CD4-positive, alpha-beta T cell treated with Interleukin-6 for 4 hours (primary cell): ENCODE results near the gene CEP135.
A peak's percentile ranks its signal among the peaks of the same experiment; 100 is the strongest.
"Not testable (repeated sequence)": the region's sequence is repeated elsewhere in the genome, so short reads cannot be mapped to it uniquely, and the experiment has no call there.

Experiments used
- DNase-seq: peaks from one replicate; pipeline ENCODE4 v3.0.0-alpha.2; 2020; ENCODE audit warnings: mixed read lengths

Gene CEP135

DNA sequence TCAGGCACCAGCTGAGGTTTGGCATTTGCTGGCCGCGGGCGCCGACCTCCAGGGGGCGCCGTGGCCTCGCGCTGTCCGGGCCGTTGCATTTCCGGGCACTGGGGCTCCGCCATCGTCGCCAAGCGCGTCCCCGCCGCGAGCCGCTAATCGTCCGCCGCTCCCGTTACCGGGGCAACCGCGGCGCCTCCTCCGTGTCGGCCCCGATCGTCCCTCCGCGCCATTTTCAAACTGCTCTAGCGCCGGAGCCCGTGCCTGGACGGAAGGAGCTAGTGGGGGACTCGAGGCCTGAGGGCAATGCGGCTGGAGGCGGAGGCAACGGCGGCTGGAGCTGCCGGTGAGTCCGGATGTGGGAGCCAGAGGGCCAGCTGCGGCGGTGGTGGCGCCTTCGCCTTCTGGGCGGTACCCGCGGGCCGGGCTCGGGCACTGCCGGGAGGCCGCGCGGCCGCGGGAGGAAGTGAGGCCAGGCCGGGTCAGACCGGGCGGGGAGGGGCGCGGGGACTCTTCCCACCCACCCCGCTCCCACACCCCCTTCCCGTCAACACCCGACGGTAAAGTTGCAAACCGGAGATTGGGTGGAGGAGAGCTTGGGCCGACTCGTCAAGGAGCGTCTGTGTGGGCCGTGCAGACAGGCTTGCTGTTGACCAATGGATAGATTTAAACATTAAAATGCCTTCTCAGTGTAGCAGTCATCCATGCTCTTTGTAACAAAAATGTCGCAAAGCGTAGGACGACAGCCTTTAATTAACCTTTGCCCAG, at the start of gene CEP135:
TSS of gene CEP135 (plus strand) at position 220 of the 756 bp plus-strand sequence. CDS start 3,186 bp downstream, outside the sequence.
- DNase-seq: peak; percentile 92

DNA sequence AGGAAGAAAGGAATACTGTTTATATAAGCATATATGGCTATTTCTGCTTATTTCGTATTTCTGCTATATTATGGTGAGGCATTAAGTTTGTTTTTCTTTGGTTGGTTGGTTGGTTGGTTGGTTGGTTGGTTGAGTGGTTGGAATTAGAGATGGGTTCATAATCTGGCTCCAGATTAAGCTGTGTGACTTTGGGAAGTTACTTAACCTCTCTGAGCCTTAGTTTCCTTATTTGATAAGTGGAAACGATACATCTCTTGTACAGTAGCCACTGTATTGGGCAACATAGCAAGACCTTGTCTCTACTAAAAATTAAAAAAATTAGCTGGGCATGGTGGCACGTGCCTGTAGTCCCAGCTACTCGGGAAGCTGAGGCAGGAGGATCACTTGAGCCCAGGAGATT, 46.1 kb upstream of the CEP135 start:
- DNase-seq: no peak

GRCh38 chr4:55903577-55903976, 45.2 kb upstream of the CEP135 start:
- no peak for DNase-seq

DNA sequence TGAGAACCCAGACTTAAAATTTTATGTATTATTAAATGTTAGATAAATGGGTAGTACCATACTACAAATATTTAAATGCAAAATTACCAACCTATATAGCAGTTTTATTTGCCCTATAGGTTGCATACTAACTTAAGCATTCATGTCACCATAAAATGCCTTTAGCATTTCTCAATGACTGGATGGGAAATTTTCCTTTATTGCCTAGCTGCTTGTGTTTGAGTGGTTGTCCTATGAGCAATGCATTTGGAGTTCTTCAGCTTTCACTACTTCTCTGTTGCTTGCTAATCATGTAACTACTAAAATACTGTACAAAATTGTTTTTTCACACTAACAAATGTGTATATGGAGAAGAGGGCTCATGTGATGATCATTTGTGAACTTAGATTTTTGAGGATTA, 44.2 kb upstream of the CEP135 start:
- DNase-seq: no peak

- DNase-seq: no peak
Measured at GRCh38 chr4:55906323-55906722, 42.4 kb upstream of the CEP135 start.

DNA sequence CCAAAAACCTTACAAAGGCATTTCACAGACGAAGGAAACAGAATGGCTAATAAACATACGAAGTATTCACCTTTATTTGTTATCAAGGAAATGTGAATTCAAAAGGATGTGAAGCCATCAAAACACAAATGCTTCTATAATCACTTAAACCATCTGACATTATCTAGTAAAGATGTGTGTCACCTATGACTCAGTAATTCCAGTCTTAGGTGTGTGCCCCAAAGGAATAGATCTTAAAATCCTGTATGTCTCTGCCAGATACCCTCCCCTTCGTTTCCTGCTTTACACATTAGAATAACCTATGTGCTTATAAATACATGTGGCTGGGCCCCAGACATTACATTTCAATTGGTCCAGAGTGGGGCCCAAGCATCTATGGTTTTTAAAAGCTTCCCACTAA, 41.8 kb upstream of the CEP135 start:
- DNase-seq: peak; percentile 5

- DNase-seq: no peak
Measured at GRCh38 chr4:55907469-55907868, 41.3 kb upstream of the CEP135 start.

DNA sequence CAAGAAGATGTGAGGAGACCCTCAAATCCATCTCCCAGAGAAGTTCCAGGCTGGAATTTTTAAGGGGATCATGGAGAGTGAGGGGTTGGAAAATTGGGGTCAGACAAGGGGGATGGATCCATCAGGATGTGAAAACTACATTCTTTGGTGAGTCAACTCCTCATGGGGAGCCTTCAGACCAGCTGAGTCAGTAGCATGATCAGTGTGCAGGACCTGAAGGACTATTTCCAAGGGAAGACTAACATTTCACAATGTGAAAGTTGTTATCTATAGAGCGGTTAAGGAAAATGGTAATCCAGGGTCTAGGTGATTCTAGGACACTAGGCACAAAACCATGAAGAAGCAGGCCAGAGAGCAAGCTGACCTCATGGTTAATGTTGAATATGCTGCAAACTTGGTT, 38.6 kb upstream of the CEP135 start:
- no peak for DNase-seq

- DNase-seq: no peak
Measured at GRCh38 chr4:55912249-55912648, 36.5 kb upstream of the CEP135 start.

GRCh38 chr4:55920571-55920970, 28.2 kb upstream of the CEP135 start:
- DNase-seq: no peak

DNA sequence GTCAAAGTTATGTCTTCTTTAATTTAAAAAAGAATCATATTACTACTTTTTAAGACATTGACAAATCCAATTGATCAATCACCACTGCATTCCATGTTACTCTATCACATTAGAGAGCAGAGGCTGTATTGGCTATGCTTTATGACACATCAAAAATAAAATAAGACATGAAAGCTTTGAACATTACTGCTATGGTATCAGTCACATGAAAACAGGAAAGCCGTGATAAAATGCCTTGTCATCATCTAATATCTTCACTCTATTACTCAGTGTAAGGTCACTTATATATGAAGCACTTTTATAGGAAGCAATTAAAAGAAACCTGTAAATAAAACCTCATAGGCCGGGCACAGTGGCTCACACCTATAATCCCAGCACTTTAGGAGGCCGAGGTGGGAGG, 27.7 kb upstream of the CEP135 start:
- no peak for DNase-seq

DNA sequence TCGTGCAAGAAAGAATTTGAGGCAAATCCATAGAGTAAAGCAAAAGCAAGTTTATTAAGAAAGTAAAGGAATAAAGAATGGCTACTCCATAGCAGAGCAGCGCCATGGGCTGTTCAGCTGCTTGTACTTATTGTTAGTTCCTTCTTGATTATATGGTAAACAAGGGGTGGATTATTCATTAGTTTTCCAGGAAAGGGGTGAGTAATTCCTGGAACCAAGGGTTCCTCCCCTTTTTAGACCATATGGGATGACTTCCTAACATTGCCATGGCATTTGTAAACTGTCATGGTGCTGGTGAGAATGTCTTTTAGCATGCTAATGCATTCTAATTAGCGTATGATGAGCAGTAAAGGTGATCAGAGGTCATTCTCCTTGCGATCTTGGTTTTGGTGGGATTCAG, 23.5 kb upstream of the CEP135 start:
- DNase-seq: no peak

GRCh38 chr4:55926610-55927009, 22.1 kb upstream of the CEP135 start:
- no peak for DNase-seq

DNA sequence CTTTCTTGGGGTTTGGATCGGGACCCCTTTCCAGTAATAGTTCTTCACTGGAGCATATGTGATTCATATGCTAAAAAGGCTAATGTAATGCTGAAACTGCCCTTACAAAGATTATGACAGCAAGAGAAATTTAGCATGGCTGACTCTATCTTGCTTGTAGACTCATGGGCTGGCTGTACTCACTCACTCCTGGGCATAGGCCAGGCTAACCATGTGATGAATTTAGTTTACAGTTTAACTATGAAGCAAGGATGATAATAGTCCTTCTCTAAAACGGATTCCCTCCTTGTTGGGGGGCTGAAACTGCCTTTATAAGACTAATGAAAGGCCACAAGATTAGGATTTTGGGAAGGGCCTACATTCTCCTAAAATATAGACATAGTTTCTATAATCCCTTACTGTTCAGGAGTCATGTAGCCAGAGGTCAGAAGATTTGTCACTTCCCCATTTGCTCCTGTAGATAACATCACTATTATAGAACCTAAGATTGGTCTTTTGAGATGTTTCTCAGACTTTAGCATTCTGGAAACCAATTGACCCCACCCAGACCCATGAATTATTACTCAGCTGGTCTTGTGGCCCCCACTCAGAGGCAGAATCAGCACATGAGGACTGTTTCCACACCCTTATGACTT, 20.8 kb upstream of the CEP135 start:
- no peak for DNase-seq

- no peak for DNase-seq
Measured at GRCh38 chr4:55928846-55929245, 19.9 kb upstream of the CEP135 start.

DNA sequence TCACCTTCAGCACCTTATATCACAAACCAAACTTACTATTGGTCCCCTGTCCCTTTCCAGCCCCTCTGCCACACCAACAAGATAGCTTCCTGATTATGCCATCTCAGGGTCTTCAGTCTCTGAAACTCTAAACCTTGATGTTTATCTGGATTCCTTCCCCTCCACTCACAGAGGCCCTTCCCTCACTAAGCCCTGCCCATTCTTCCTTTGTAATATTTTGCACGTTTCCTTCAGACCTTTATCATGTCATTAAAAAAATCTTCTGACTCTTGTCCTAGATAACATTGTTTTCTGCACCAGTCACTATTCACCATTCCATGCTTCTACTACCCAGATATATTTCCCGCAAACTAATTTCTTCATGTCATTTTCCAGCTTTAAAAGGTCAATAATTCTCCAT, 17.7 kb upstream of the CEP135 start:
- no peak for DNase-seq

- no peak for DNase-seq
Measured at GRCh38 chr4:55931833-55932232, 16.9 kb upstream of the CEP135 start.

GRCh38 chr4:55932511-55932910, 16.2 kb upstream of the CEP135 start:
- DNase-seq: no peak

DNA sequence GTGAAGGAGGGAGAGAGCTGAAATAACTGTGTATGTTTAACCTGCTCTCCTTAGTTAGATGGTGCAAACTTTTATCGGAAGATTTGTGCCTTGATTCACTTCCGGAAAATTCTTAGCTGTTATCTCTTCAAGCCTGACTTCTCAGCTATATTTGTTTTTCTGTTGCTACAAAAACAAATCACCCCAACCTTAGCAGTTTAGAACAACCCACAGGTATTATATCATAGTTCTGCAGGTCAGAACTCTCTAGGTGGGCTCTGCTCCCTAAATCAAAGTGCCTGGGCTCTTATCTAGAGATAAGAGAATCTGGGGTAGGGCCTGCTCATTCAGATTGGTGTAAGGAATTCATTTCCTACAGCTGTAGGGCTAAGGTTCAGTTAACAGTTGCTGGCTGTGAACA, 15.1 kb upstream of the CEP135 start:
- no peak for DNase-seq

DNA sequence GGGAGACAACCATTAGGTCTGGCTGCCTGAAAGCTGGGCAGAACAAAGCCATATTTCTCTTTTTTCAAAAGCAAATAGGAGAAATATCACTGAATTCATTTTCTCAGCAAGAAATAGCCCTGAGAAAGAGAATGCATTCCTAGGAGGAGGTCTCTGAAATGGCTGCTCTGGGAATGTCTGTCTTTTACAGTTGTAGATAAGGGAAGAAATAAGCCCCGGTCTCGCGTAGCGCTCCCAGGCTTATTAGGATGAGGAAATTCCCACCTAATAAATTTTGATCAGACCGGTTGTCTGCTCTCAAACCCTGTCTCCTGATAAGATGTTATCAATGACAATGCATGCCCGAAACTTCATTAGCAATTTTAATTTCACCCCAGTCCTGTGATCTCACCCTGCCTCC, 12.8 kb upstream of the CEP135 start:
- DNase-seq: not testable (repeated sequence)

- no peak for DNase-seq
Measured at GRCh38 chr4:55938481-55938880, 10.3 kb upstream of the CEP135 start.

GRCh38 chr4:55939421-55939820, 9.3 kb upstream of the CEP135 start:
- no peak for DNase-seq

- DNase-seq: no peak
Measured at GRCh38 chr4:55941881-55942396, 6.8 kb upstream of the CEP135 start.

GRCh38 chr4:55947254-55947882, 1.4 kb upstream of the CEP135 start:
- peak; percentile 12 for DNase-seq
